Measurements from ENCODE around the gene FAM181B. TPM values are rescaled to one million over a fixed set of nuclear protein-coding genes. Genes with fewer than 3 reads are reported as not detected.

FAM181B gene
- 0.12 TPM in 1 of 2 replicates, not detected in the other for total RNA-seq

GRCh38 chr11:82733444-82734119 is at the start of gene FAM181B:
Gene FAM181B, minus strand, starts transcription at chr11:82733864. Its CDS starts 135 bp downstream, at chr11:82733729.

Other genes starting within 250 kb of the FAM181B start
- 31.7 and 50.4 TPM in 2 replicates for gene PRCP, start 166.6 kb upstream of the FAM181B start, total RNA-seq
- gene DDIAS, start 167.9 kb upstream of the FAM181B start, total RNA-seq: 3.1 and 8.1 TPM in 2 replicates

All from uterine smooth muscle cell (primary cell).